DND-41 (cell line): Measurements from ENCODE around the gene PIGBOS1.
"Not testable (repeated sequence)": the region's sequence is repeated elsewhere in the genome, so short reads cannot be mapped to it uniquely, and the experiment has no call there.

Experiments
- EZH2 ChIP-seq: IDR thresholded peaks from 3 replicates; pipeline ENCODE4 v1.6.1; 2012; ENCODE audit warnings: borderline replicate concordance, low read depth, mild to moderate bottlenecking, moderate library complexity, low read length, inconsistent platforms; ENCODE audit not compliant: severe bottlenecking
- TF ChIP-seq, protein P1 (sequence below): IDR thresholded peaks from 2 replicates; pipeline ENCODE4 v1.5.1; 2012; ENCODE audit warnings: borderline replicate concordance, low read length, moderate library complexity, mild to moderate bottlenecking; ENCODE audit not compliant: poor library complexity, severe bottlenecking; ENCODE audit errors: extremely low read depth

DNA sequence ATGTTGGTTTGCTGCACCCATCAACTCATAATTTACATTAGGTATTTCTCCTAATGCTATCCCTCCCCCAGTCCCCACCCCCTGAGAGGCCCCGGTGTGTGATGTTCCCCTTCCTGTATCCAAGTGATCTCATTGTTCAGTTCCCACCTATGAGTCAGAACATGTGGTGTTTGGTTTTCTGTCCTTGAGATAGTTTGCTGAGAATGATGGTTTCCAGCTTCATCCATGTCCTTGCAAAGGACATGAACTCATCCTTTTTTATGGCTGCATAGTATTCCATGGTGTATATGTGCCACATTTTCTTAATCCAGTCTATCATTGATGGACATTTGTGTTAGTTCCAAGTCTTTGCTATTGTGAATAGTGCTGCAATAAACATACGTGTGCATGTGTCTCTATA is 38.3 kb downstream of the PIGBOS1 start:
- TF ChIP-seq, protein P1, sequence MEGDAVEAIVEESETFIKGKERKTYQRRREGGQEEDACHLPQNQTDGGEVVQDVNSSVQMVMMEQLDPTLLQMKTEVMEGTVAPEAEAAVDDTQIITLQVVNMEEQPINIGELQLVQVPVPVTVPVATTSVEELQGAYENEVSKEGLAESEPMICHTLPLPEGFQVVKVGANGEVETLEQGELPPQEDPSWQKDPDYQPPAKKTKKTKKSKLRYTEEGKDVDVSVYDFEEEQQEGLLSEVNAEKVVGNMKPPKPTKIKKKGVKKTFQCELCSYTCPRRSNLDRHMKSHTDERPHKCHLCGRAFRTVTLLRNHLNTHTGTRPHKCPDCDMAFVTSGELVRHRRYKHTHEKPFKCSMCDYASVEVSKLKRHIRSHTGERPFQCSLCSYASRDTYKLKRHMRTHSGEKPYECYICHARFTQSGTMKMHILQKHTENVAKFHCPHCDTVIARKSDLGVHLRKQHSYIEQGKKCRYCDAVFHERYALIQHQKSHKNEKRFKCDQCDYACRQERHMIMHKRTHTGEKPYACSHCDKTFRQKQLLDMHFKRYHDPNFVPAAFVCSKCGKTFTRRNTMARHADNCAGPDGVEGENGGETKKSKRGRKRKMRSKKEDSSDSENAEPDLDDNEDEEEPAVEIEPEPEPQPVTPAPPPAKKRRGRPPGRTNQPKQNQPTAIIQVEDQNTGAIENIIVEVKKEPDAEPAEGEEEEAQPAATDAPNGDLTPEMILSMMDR: not testable (repeated sequence)
- not testable (repeated sequence) for TF ChIP-seq EZH2
